Endothelial cell of umbilical vein (primary cell): ENCODE measurements around the gene LONP2. TPM values are rescaled to one million over a fixed set of nuclear protein-coding genes. Genes with fewer than 3 reads are reported as not detected.

ENCODE experiments used
- BruUV-seq: library from RNA; stranded (reverse); fragments of 400-500 nt; replicated peaks from 2 replicates; lab custom pipeline; 2021; lab: Mats Ljungman, UMichigan
- CTCF ChIA-PET: fragments of 300-600, 350-600 bp; sonication (Branson Sonifier 250); formaldehyde crosslinking; loops from one replicate; lab custom pipeline; 2021; ENCODE audit warnings: antibody characterized with exemption, inconsistent platforms; lab: Charles Lee
- POLR2A ChIA-PET: fragments of 300-600, 350-600 bp; sonication (Branson Sonifier 250); formaldehyde crosslinking; loops from one replicate; lab custom pipeline; 2021; ENCODE audit warnings: antibody characterized with exemption, inconsistent platforms; lab: Charles Lee
- DNase-seq: peaks from one replicate; pipeline ENCODE4 v3.0.0-alpha.2; 2011; ENCODE audit warnings: low read depth, low spot score
- FAIRE-seq: peaks from 2 replicates; lab custom pipeline; 2011; peaks lifted over from hg19 to GRCh38; lab: Jason Lieb, UNC
- H2AFZ ChIP-seq: 2 replicates; pipeline ENCODE4 v1.6.0; 2012; ENCODE audit warnings: low read depth, low read length, control low read depth, inconsistent platforms
- H3K27ac ChIP-seq: 2 replicates; pipeline ENCODE4 v1.5.1; 2011; ENCODE audit warnings: low read depth, mild to moderate bottlenecking, control low read depth, low read length, moderate library complexity; ENCODE audit not compliant: insufficient read depth
- H3K27me3 ChIP-seq, 2 experiments: 2 replicates each; pipeline versions ENCODE4 v1.6.0 to v1.6.1; 2011; ENCODE audit warnings: low read length in 2 of 2, mixed read lengths in 1 of 2; ENCODE audit not compliant: control insufficient read depth in 2 of 2, insufficient read depth in 2 of 2
- H3K36me3 ChIP-seq, 2 experiments: 2 replicates in 1 of 2; 3 replicates in 1 of 2; pipeline ENCODE4 v1.5.1; 2011; ENCODE audit warnings: low read length in 2 of 2, mild to moderate bottlenecking in 1 of 2, moderate library complexity in 1 of 2; ENCODE audit not compliant: control insufficient read depth in 2 of 2, insufficient read depth in 2 of 2; ENCODE audit errors: extremely low read depth in 1 of 2
- H3K4me1 ChIP-seq: 3 replicates; pipeline ENCODE4 v1.5.1; 2011; ENCODE audit warnings: mild to moderate bottlenecking, low read length; ENCODE audit not compliant: control insufficient read depth, insufficient read depth; ENCODE audit errors: extremely low read depth
- H3K4me2 ChIP-seq: 2 replicates; pipeline ENCODE4 v1.6.1; 2011; ENCODE audit warnings: low read length, control low read depth, mixed read lengths; ENCODE audit not compliant: insufficient read depth
- H3K4me3 ChIP-seq, 3 experiments: fragments of 200-600 bp in 1 of 3; sonication (generic), shearing (Covaris generic) in 1 of 3; replicated peaks in 1 of 3; 2 replicates each; pipeline ENCODE4 v1.5.1; 2011 to 2016; ENCODE audit warnings: control low read depth in 3 of 3, low read length in 3 of 3, mild to moderate bottlenecking in 2 of 3, inconsistent platforms in 1 of 3, low read depth in 1 of 3, moderate library complexity in 1 of 3; ENCODE audit not compliant: insufficient read depth in 1 of 3
- H3K79me2 ChIP-seq: 2 replicates; pipeline ENCODE4 v1.6.0; 2012; ENCODE audit warnings: low read length, inconsistent platforms; ENCODE audit not compliant: control insufficient read depth, insufficient read depth
- H3K9ac ChIP-seq: replicated peaks from 2 replicates; pipeline ENCODE3; 2011; ENCODE audit warnings: low read length, control low read depth; ENCODE audit not compliant: insufficient read depth; ENCODE audit errors: extremely low read depth
- H3K9me1 ChIP-seq: replicated peaks from 3 replicates; pipeline ENCODE4 v1.6.0; 2011; ENCODE audit warnings: mild to moderate bottlenecking, low read length; ENCODE audit not compliant: control insufficient read depth, insufficient read depth; ENCODE audit errors: extremely low read depth
- H3K9me3 ChIP-seq: replicated peaks from 2 replicates; pipeline ENCODE4 v1.5.1; 2012; ENCODE audit warnings: low read length, inconsistent platforms; ENCODE audit not compliant: control insufficient read depth, insufficient read depth
- H4K20me1 ChIP-seq: replicated peaks from 2 replicates; pipeline ENCODE3; 2011; ENCODE audit warnings: mild to moderate bottlenecking, low read length; ENCODE audit not compliant: control insufficient read depth, insufficient read depth; ENCODE audit errors: extremely low read depth
- CTCF ChIP-seq, 2 donors: IDR thresholded peaks; 1 replicate in 1 of 2; 2 replicates in 1 of 2; pipeline ENCODE4 v1.5.1; 2011; ENCODE audit warnings: low read length in 2 of 2, mild to moderate bottlenecking in 2 of 2, moderate library complexity in 2 of 2, control low read depth in 1 of 2, inconsistent platforms in 1 of 2, low read depth in 1 of 2; ENCODE audit not compliant: insufficient read depth in 1 of 2; ENCODE audit errors: extremely low read depth in 1 of 2
- EZH2 ChIP-seq: IDR thresholded peaks from 2 replicates; pipeline ENCODE4 v1.6.1; 2012; ENCODE audit warnings: borderline replicate concordance, low read depth, mild to moderate bottlenecking, moderate library complexity, low read length, inconsistent platforms; ENCODE audit not compliant: severe bottlenecking
- FOS ChIP-seq: IDR thresholded peaks from 2 replicates; pipeline ENCODE4 v1.6.1; 2011; ENCODE audit warnings: mild to moderate bottlenecking, low read length, moderate library complexity, borderline replicate concordance; ENCODE audit not compliant: insufficient read depth
- GATA2 ChIP-seq: IDR thresholded peaks from 2 replicates; pipeline ENCODE4 v1.7.0; 2011; ENCODE audit warnings: low read depth, mild to moderate bottlenecking, moderate library complexity, mixed read lengths, low read length; ENCODE audit not compliant: insufficient read length, insufficient read depth
- JUN ChIP-seq: IDR thresholded peaks from 2 replicates; pipeline ENCODE4 v1.6.1; 2011; ENCODE audit warnings: borderline replicate concordance, low read depth; ENCODE audit not compliant: insufficient read length, insufficient read depth
- MAX ChIP-seq: IDR thresholded peaks from 2 replicates; pipeline ENCODE4 v1.6.1; 2011; ENCODE audit not compliant: insufficient read depth, insufficient read length
- MYC ChIP-seq: IDR thresholded peaks from one replicate; pipeline ENCODE4 v1.6.1; 2011; ENCODE audit warnings: mild to moderate bottlenecking, low read depth, low read length
- POLR2A ChIP-seq: IDR thresholded peaks from 2 replicates; pipeline ENCODE4 v1.6.1; 2012; ENCODE audit warnings: low read depth, mild to moderate bottlenecking, control low read depth, low read length
- POLR2AphosphoS5 ChIP-seq: IDR thresholded peaks from 2 replicates; pipeline ENCODE4 v1.6.1; 2012; ENCODE audit warnings: low read depth, mild to moderate bottlenecking, control low read depth, low read length, moderate library complexity; ENCODE audit not compliant: insufficient read depth
- dilution Hi-C: fragments of 300-500 bp; cut with MboI; formaldehyde crosslinking; loops from one replicate; pipeline ENCODE4 v1.15.0; 2019; ENCODE audit warnings: low sequenced_read_pairs; ENCODE audit not compliant: extremely low pct_ligation_motif_present
- intact Hi-C: fragments of 100-400 bp; cut with micrococcal nuclease; formaldehyde crosslinking; loops from one replicate; pipeline ENCODE4 v1.10.0; 2022
- polyA plus RNA-seq, 4 experiments: library from polyadenylated mRNA; depleted of rRNA in 3 of 4; stranded (reverse) in 3 of 4; unstranded in 1 of 4; fragments of >200 nt; gene quantifications; 2 replicates each; pipeline versions ENCODE4 v1.2.1 to v1.2.3, GENCODE V29; 2011 to 2012; ENCODE audit warnings: missing spikeins in 1 of 4
- total RNA-seq: library from RNA; stranded (reverse); gene quantifications from 2 replicates; pipeline ENCODE4 v1.2.3, GENCODE V29; 2021

The LONP2 gene
- total and polyA plus RNA-seq, 2 donors (not counting 3 experiments of a cell fraction or from before 2014, with no cell fraction given), result 13.5 to 38.4 TPM

- dilution Hi-C loops, result no loop called here
- Histone ChIP-seq H3K4me2 (no peak overlapping the region), H3K4me1 (peaks cover 23% of the 10 kb centered on the region), H3K27ac (no peak overlapping the region), H3K9ac (no peak overlapping the region), H3K27me3 (no peaks in the 10 kb centered on the region), H3K79me2 (peaks cover 3% of the 10 kb centered on the region), H3K36me3 (peaks cover 0 to 10% of the 10 kb centered on the region in 2 experiments), H4K20me1 (no peaks in the 10 kb centered on the region), H2AFZ (no peak overlapping the region), H3K9me3 (no peaks in the 10 kb centered on the region), H3K4me3 (no peak overlapping the region), H3K9me1 (no peaks in the 10 kb centered on the region)
- DNase-seq (peak; percentile 29), FAIRE-seq (no peak)
- intact Hi-C loops, result no loop called here
- no TSS peak for BruUV-seq
- CTCF ChIA-PET, result no interaction called here
- TF ChIP-seq EZH2 (no peak), GATA2 (no peak), JUN (no peak), CTCF (IDR thresholded peaks at IDR 0.05; ENCODE audit: extremely low read depth in 1 of 2, insufficient read depth in 1 of 2, low read depth in 1 of 2, low read length in 2 of 2) (no peak), POLR2AphosphoS5 (no peak), MAX (no peak), FOS (no peak), MYC (no peak), POLR2A (no peak)
- POLR2A ChIA-PET, result no interaction called here
These were observed 28.8 kb downstream of the LONP2 start for GRCh38 chr16:48272837-48273421.
